GM19468 (cell line): ENCODE data around the gene MEGF11.
"Not testable (repeated sequence)": the region's sequence is repeated elsewhere in the genome, so short reads cannot be mapped to it uniquely, and the experiment has no call there.

ENCODE experiments used
- ATAC-seq: cut with Tn5 transposase; IDR thresholded peaks from one replicate; pipeline ENCODE4 v1.9.1; 2021; ENCODE audit warnings: mild to moderate bottlenecking, moderate library complexity, moderate number of reproducible peaks; ENCODE audit not compliant: unreplicated experiment; ENCODE audit errors: extremely low read depth

Gene MEGF11

GRCh38 chr15:66278056-66278455 lies 24.5 kb upstream of the MEGF11 start:
- no peak for ATAC-seq

- no peak for ATAC-seq
Measured at GRCh38 chr15:66276546-66276945, 23.0 kb upstream of the MEGF11 start.

GRCh38 chr15:66275352-66275751 lies 21.8 kb upstream of the MEGF11 start:
- ATAC-seq = no peak

- no peak for ATAC-seq
Measured at GRCh38 chr15:66270932-66271331, 17.4 kb upstream of the MEGF11 start.

GRCh38 chr15:66269326-66270090 lies 16.0 kb upstream of the MEGF11 start:
- no peak for ATAC-seq

- no peak for ATAC-seq
Measured at GRCh38 chr15:66264859-66265513, 11.4 kb upstream of the MEGF11 start.

GRCh38 chr15:66262837-66263236 lies 9.3 kb upstream of the MEGF11 start:
- not testable (repeated sequence) for ATAC-seq

GRCh38 chr15:66261056-66261455 lies 7.5 kb upstream of the MEGF11 start:
- no peak for ATAC-seq

GRCh38 chr15:66256692-66257091 lies 3.1 kb upstream of the MEGF11 start:
- no peak for ATAC-seq

- no peak for ATAC-seq
Measured at GRCh38 chr15:66254951-66255676, 1.6 kb upstream of the MEGF11 start.

- ATAC-seq = no peak
Measured at GRCh38 chr15:66254089-66254950, 770 bp upstream of the MEGF11 start.

GRCh38 chr15:66252685-66253417 lies 699 bp downstream of the MEGF11 start:
- ATAC-seq = no peak

GRCh38 chr15:66251790-66252684 lies 1.5 kb downstream of the MEGF11 start:
- ATAC-seq = no peak

- ATAC-seq = no peak
Measured at GRCh38 chr15:66251065-66251789, 2.3 kb downstream of the MEGF11 start.

GRCh38 chr15:66249605-66250174 lies 3.9 kb downstream of the MEGF11 start:
- no peak for ATAC-seq

- no peak for ATAC-seq
Measured at GRCh38 chr15:66246937-66247336, 6.6 kb downstream of the MEGF11 start.

- ATAC-seq = not testable (repeated sequence)
Measured at GRCh38 chr15:66245832-66246231, 7.7 kb downstream of the MEGF11 start.

GRCh38 chr15:66241908-66242285 lies 11.7 kb downstream of the MEGF11 start:
- ATAC-seq = no peak
